CD4-positive, alpha-beta T cell (primary cell): ENCODE data around the gene GALNT14. TPM values are rescaled to one million over a fixed set of nuclear protein-coding genes. Genes with fewer than 3 reads are reported as not detected.

Experiments
- ATAC-seq: fragments of 200-7000 bp; cut with Tn5 transposase; one replicate; pipeline ENCODE4 v1.10.0; 2022; ENCODE audit warnings: mild to moderate bottlenecking; ENCODE audit not compliant: poor library complexity
- CTCF ChIA-PET: fragments of 350-600 bp; sonication (Branson Sonifier 250); formaldehyde crosslinking; loops from one replicate; lab custom pipeline; 2021; ENCODE audit warnings: antibody characterized with exemption, inconsistent platforms; lab: Charles Lee
- POLR2A ChIA-PET: fragments of 350-600 bp; sonication (Branson Sonifier 250); formaldehyde crosslinking; loops from one replicate; lab custom pipeline; 2021; ENCODE audit warnings: antibody characterized with exemption, inconsistent platforms; lab: Charles Lee
- DNase-seq, 14 experiments: peaks; one replicate each; pipeline ENCODE4 v3.0.0-alpha.2; 2013 to 2020; ENCODE audit warnings: mixed read lengths in 2 of 14
- H3K27ac ChIP-seq, 2 donors: one replicate each; pipeline versions ENCODE4 v1.5.1 to v1.7.0; 2013; ENCODE audit warnings: low read length in 2 of 2, low read depth in 1 of 2, mild to moderate bottlenecking in 1 of 2
- H3K27me3 ChIP-seq, 2 experiments: 1 replicate in 1 of 2; 2 replicates in 1 of 2; pipeline versions ENCODE4 v1.6.1 to v1.7.0; 2013; ENCODE audit warnings: low read length in 2 of 2, control low read depth in 1 of 2, mild to moderate bottlenecking in 1 of 2, moderate library complexity in 1 of 2; ENCODE audit not compliant: insufficient read depth in 2 of 2, control insufficient read depth in 1 of 2
- H3K36me3 ChIP-seq: one replicate; pipeline ENCODE4 v1.6.1; 2013; ENCODE audit warnings: low read length, control low read depth; ENCODE audit not compliant: insufficient read depth
- H3K4me1 ChIP-seq: one replicate; pipeline ENCODE4 v1.6.1; 2013; ENCODE audit warnings: low read length, control low read depth; ENCODE audit not compliant: insufficient read depth
- H3K4me3 ChIP-seq: one replicate; pipeline ENCODE4 v1.5.1; 2013; ENCODE audit warnings: mild to moderate bottlenecking, low read length, moderate library complexity
- H3K9me3 ChIP-seq, 2 experiments: 1 replicate in 1 of 2; 2 replicates in 1 of 2; pipeline versions ENCODE4 v1.6.1 to v1.7.0; 2013; ENCODE audit warnings: low read length in 2 of 2, mild to moderate bottlenecking in 2 of 2, control low read depth in 1 of 2, moderate library complexity in 1 of 2; ENCODE audit not compliant: control insufficient read depth in 1 of 2, insufficient read depth in 1 of 2
- H3K27ac Mint-ChIP-seq: one replicate; pipeline ENCODE4 v1.8.0; 2020; ENCODE audit warnings: mixed read lengths
- H3K27me3 Mint-ChIP-seq: one replicate; pipeline ENCODE4 v1.8.0; 2021; ENCODE audit warnings: mixed read lengths
- H3K36me3 Mint-ChIP-seq: one replicate; pipeline ENCODE4 v1.8.0; 2021; ENCODE audit warnings: low read depth, mixed read lengths
- H3K4me1 Mint-ChIP-seq: one replicate; pipeline ENCODE4 v1.8.0; 2021; ENCODE audit warnings: low read depth, mixed read lengths
- H3K4me3 Mint-ChIP-seq: one replicate; pipeline ENCODE4 v1.8.0; 2020; ENCODE audit warnings: mild to moderate bottlenecking, mixed read lengths
- H3K9me3 Mint-ChIP-seq: one replicate; pipeline ENCODE4 v1.8.0; 2020; ENCODE audit warnings: mixed read lengths
- intact Hi-C, 2 experiments: fragments of 100-400 bp; cut with DNase I in 1 of 2; cut with micrococcal nuclease in 1 of 2; formaldehyde crosslinking; loops; one replicate each; pipeline versions ENCODE4 v1.15.1 to v1.9.0; 2023 to 2025; cut with DNase I, micrococcal nuclease
- total RNA-seq, 174 experiments: library from RNA in 2 of 174; stranded (reverse) in 2 of 174; gene quantifications; one replicate each; pipeline ENCODE4 v1.2.3 and lab custom pipeline; 2021 to 2026
- TF ChIP-seq, protein P1 (sequence below): fragments of 200-600 bp; IDR thresholded peaks from one replicate; pipeline ENCODE4 v1.8.0; 2022; ENCODE audit warnings: antibody characterized with exemption, mild to moderate bottlenecking

GALNT14 gene
- total RNA-seq, 2 experiments from 2014 or later = not detected

DNA sequence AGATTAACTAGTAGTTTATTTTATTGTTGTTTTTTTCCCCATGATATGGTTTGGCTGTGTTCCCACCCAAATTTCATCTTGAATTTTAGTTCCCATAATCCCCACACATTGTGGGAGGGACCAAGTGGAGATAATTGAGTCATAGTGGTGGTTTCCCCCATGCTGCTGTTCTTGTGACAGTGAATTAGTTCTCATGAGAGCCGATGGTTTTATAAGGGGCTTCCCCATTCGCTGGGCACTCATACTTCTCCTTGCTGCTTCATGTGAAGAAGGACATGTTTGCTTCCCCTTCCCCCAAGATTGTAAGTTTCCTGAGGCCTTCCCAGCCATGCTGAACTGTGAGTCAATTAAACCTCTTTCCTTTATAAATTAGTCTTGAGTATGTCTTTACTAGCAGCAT is 36.5 kb downstream of the GALNT14 start:
- Mint-ChIP-seq H3K27me3 (peaks cover 31% of the 10 kb centered on the region), H3K4me1 (no peaks in the 10 kb centered on the region), H3K27ac (no peak overlapping the region), H3K36me3 (no peaks in the 10 kb centered on the region), H3K4me3 (no peak overlapping the region), H3K9me3 (no peaks in the 10 kb centered on the region)
- H3K9me3 ChIP-seq = no peaks in the 10 kb centered on the region
- TF ChIP-seq, protein P1, sequence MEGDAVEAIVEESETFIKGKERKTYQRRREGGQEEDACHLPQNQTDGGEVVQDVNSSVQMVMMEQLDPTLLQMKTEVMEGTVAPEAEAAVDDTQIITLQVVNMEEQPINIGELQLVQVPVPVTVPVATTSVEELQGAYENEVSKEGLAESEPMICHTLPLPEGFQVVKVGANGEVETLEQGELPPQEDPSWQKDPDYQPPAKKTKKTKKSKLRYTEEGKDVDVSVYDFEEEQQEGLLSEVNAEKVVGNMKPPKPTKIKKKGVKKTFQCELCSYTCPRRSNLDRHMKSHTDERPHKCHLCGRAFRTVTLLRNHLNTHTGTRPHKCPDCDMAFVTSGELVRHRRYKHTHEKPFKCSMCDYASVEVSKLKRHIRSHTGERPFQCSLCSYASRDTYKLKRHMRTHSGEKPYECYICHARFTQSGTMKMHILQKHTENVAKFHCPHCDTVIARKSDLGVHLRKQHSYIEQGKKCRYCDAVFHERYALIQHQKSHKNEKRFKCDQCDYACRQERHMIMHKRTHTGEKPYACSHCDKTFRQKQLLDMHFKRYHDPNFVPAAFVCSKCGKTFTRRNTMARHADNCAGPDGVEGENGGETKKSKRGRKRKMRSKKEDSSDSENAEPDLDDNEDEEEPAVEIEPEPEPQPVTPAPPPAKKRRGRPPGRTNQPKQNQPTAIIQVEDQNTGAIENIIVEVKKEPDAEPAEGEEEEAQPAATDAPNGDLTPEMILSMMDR = no peak
- no peaks in the 10 kb centered on the region for H3K27me3 ChIP-seq
- no peaks in the 10 kb centered on the region for H3K36me3 ChIP-seq
- ATAC-seq = no peak
- H3K4me3 ChIP-seq = no peak overlapping the region
- ChIA-PET CTCF (no interaction called here), POLR2A (no interaction called here)
- no peak for DNase-seq
- H3K4me1 ChIP-seq = no peaks in the 10 kb centered on the region
- H3K27ac ChIP-seq = no peak overlapping the region
- intact Hi-C loops = no loop called here

DNA sequence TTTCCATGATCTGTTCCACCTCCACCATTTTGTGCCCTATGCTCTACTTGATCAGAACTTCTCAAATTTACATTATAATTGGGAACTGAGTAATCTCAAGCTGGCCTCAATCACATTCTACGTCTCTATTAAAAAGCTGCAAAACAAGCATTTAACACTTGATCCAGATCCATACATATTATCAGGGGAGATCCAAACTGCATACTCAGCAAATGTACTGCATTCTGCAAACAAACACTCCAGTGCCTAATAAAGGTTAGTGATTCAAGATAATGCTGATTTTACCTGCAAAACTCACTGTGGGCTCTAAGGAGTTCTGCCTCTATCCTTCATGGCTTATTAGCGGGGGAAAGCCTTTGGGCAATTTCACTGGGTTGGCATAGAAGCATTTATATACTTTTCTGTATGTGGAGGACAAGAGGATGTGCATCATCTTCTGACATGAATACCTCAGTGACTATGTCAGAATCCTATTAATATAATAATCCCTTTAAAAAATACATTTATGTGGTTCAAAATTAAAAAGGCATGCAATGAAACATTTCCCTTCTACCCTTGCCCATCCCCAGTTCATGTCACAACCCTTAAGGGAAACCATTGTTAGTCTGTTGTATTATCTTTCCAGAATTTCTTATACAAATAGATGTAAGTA is 40.2 kb downstream of the GALNT14 start:
- no peaks in the 10 kb centered on the region for H3K36me3 ChIP-seq
- TF ChIP-seq, protein P1 = no peak
- Mint-ChIP-seq H3K27ac (no peak overlapping the region), H3K4me1 (no peaks in the 10 kb centered on the region), H3K27me3 (peaks cover 14% of the 10 kb centered on the region), H3K9me3 (no peaks in the 10 kb centered on the region), H3K36me3 (no peaks in the 10 kb centered on the region), H3K4me3 (no peak overlapping the region)
- no peak overlapping the region for H3K27ac ChIP-seq
- H3K4me1 ChIP-seq = no peaks in the 10 kb centered on the region
- H3K9me3 ChIP-seq = no peaks in the 10 kb centered on the region
- no peak overlapping the region for H3K4me3 ChIP-seq
- CTCF ChIA-PET = no interaction called here
- H3K27me3 ChIP-seq = no peaks in the 10 kb centered on the region
- no peak for ATAC-seq
- DNase-seq = no peak
- intact Hi-C loops = no loop called here
- POLR2A ChIA-PET = no interaction called here

DNA sequence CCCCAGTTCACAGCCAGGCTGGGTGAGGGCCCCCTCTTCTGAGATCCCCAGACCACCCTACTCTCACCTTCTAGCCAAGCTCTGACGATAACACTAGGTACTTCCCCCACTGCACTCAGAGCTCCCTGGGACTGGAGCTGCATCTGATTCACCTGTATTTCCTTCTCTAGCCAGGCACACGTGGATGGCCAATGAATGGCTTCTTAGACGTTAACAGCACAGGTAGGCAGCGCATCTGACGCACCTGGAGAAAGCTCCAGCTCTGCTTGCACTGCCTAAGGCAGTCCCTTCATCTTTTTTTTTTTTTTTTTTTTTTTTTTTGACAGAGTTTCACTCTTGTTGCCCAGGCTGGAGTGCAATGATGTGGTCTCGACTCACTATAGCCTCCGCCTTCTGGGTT is 48.1 kb downstream of the GALNT14 start:
- H3K4me3 Mint-ChIP-seq = no peak overlapping the region
- H3K27ac Mint-ChIP-seq = no peak overlapping the region
- peaks cover 12% of the 10 kb centered on the region for H3K27me3 Mint-ChIP-seq
- H3K9me3 Mint-ChIP-seq = no peaks in the 10 kb centered on the region
- POLR2A ChIA-PET = no interaction called here
- intact Hi-C loops = no loop called here
- CTCF ChIA-PET = no interaction called here
- Histone ChIP-seq H3K27me3 (peaks cover 0 to 3% of the 10 kb centered on the region in 2 experiments), H3K36me3 (no peaks in the 10 kb centered on the region), H3K9me3 (no peaks in the 10 kb centered on the region), H3K4me3 (no peak overlapping the region), H3K27ac (no peak overlapping the region), H3K4me1 (no peaks in the 10 kb centered on the region)
- H3K4me1 Mint-ChIP-seq = no peaks in the 10 kb centered on the region
- DNase-seq (no peak), ATAC-seq (no peak)
- TF ChIP-seq, protein P1 = no peak
- H3K36me3 Mint-ChIP-seq = no peaks in the 10 kb centered on the region
